Measurements from ENCODE around the gene GHRHR.

Gene GHRHR

GRCh38 chr7:30986331-30986730 lies 22.6 kb downstream of the GHRHR start:
- Histone ChIP-seq H3K9me3 (no peaks in the 10 kb centered on the region), H3K4me3 (no peak overlapping the region), H3K27me3 (peaks cover 0 to 18% of the 10 kb centered on the region in 2 donors), H3K36me3 (no peaks in the 10 kb centered on the region), H3K4me1 (peaks cover 0 to 26% (median 12%) of the 10 kb centered on the region in 4 donors), H3K27ac (no peak overlapping the region)
- no peak for TF ChIP-seq CTCF (IDR thresholded peaks at IDR 0.05)
- intact Hi-C loops (cut with DNase I; ENCODE audit: low total_unique reads): loop anchor here (5.0 kb wide), 1 partner anchor 244 kb away; no protein-coding TSS in a partner anchor
- DNase-seq: no peak

- H3K4me1 ChIP-seq: peaks cover 0 to 26% (median 12%) of the 10 kb centered on the region in 4 donors
- H3K9me3 ChIP-seq: no peaks in the 10 kb centered on the region
- no peaks in the 10 kb centered on the region for H3K36me3 ChIP-seq
- no peak overlapping the region for H3K27ac ChIP-seq
- H3K27me3 ChIP-seq: peaks cover 0 to 18% of the 10 kb centered on the region in 2 donors
- no peak for DNase-seq
- TF ChIP-seq CTCF (IDR thresholded peaks at IDR 0.05): no peak
- H3K4me3 ChIP-seq: no peak overlapping the region
- intact Hi-C loops (cut with DNase I; ENCODE audit: low total_unique reads): loop anchor here (5.0 kb wide), 1 partner anchor 244 kb away; no protein-coding TSS in a partner anchor
Measured at GRCh38 chr7:30986738-30987137, 23.0 kb downstream of the GHRHR start.

GRCh38 chr7:30987178-30987577 lies 23.4 kb downstream of the GHRHR start:
- no peak for TF ChIP-seq CTCF (IDR thresholded peaks at IDR 0.05)
- Histone ChIP-seq H3K9me3 (no peaks in the 10 kb centered on the region), H3K4me1 (peaks cover 0 to 26% (median 12%) of the 10 kb centered on the region in 4 donors), H3K27ac (no peak overlapping the region), H3K36me3 (no peaks in the 10 kb centered on the region), H3K27me3 (peaks cover 0 to 18% of the 10 kb centered on the region in 2 donors), H3K4me3 (no peak overlapping the region)
- intact Hi-C loops (cut with DNase I; ENCODE audit: low total_unique reads): loop anchor here (5.0 kb wide), 1 partner anchor 245 kb away; no protein-coding TSS in a partner anchor
- peak in 1 of 2 donors; percentile 56 for DNase-seq

GRCh38 chr7:30987936-30988335 lies 24.2 kb downstream of the GHRHR start:
- H3K4me1 ChIP-seq: peaks cover 0 to 26% (median 12%) of the 10 kb centered on the region in 4 donors
- no peak for TF ChIP-seq CTCF (IDR thresholded peaks at IDR 0.05)
- no peaks in the 10 kb centered on the region for H3K9me3 ChIP-seq
- intact Hi-C loops (cut with DNase I; ENCODE audit: low total_unique reads): loop anchor here (5.0 kb wide), 1 partner anchor 246 kb away; no protein-coding TSS in a partner anchor
- H3K36me3 ChIP-seq: no peaks in the 10 kb centered on the region
- no peak for DNase-seq
- H3K4me3 ChIP-seq: no peak overlapping the region
- H3K27ac ChIP-seq: no peak overlapping the region
- peaks cover 0 to 18% of the 10 kb centered on the region in 2 donors for H3K27me3 ChIP-seq

GRCh38 chr7:30988351-30989005 lies 24.7 kb downstream of the GHRHR start:
- peak in 1 of 2 donors; percentile 75 for DNase-seq
- H3K27ac ChIP-seq: no peak overlapping the region
- intact Hi-C loops (cut with DNase I; ENCODE audit: low total_unique reads): loop anchor here (5.0 kb wide), 1 partner anchor 246 kb away; no protein-coding TSS in a partner anchor
- H3K4me1 ChIP-seq: peaks cover 0 to 26% (median 12%) of the 10 kb centered on the region in 4 donors
- no peaks in the 10 kb centered on the region for H3K9me3 ChIP-seq
- H3K36me3 ChIP-seq: no peaks in the 10 kb centered on the region
- no peak for TF ChIP-seq CTCF (IDR thresholded peaks at IDR 0.05)
- no peak overlapping the region for H3K4me3 ChIP-seq
- peaks cover 0 to 18% of the 10 kb centered on the region in 2 donors for H3K27me3 ChIP-seq
